Astrocyte (in vitro differentiated cells and primary cell): ENCODE results near the gene HOXD12. TPM values are rescaled to one million over a fixed set of nuclear protein-coding genes. Genes with fewer than 3 reads are reported as not detected.

Experiments
- DNase-seq: peaks from one replicate; pipeline ENCODE4 v3.0.0-alpha.2; 2010; ENCODE audit warnings: low read depth
- FAIRE-seq: peaks from 2 replicates; lab custom pipeline; 2011; peaks lifted over from hg19 to GRCh38; lab: Jason Lieb, UNC
- H2AFZ ChIP-seq: 2 replicates; pipeline ENCODE4 v1.6.0; 2012; ENCODE audit warnings: low read depth, low read length, inconsistent platforms
- H3K27ac ChIP-seq: 2 replicates; pipeline ENCODE4 v1.5.1; 2011; ENCODE audit warnings: low read depth, low read length, inconsistent platforms
- H3K27me3 ChIP-seq: 2 replicates; pipeline ENCODE4 v1.6.0; 2011; ENCODE audit warnings: low read length, inconsistent platforms; ENCODE audit not compliant: insufficient read depth
- H3K36me3 ChIP-seq: 2 replicates; pipeline ENCODE4 v1.5.1; 2011; ENCODE audit warnings: low read length, inconsistent platforms; ENCODE audit not compliant: insufficient read depth
- H3K4me1 ChIP-seq: 2 replicates; pipeline ENCODE4 v1.5.1; 2011; ENCODE audit warnings: low read length, inconsistent platforms; ENCODE audit not compliant: insufficient read depth
- H3K4me2 ChIP-seq: 2 replicates; pipeline ENCODE4 v1.6.0; 2012; ENCODE audit warnings: low read length, inconsistent platforms
- H3K4me3 ChIP-seq: 2 replicates; pipeline ENCODE4 v1.5.1; 2011; ENCODE audit warnings: low read depth, mild to moderate bottlenecking, low read length, inconsistent platforms; ENCODE audit not compliant: insufficient read depth
- H3K79me2 ChIP-seq: 2 replicates; pipeline ENCODE4 v1.6.0; 2012; ENCODE audit warnings: mild to moderate bottlenecking, low read length, inconsistent platforms; ENCODE audit not compliant: insufficient read depth
- H3K9ac ChIP-seq: 2 replicates; pipeline ENCODE4 v1.6.0; 2012; ENCODE audit warnings: mild to moderate bottlenecking, low read length, inconsistent platforms
- H3K9me3 ChIP-seq: 2 replicates; pipeline ENCODE4 v1.5.1; 2012; ENCODE audit warnings: low read depth, mild to moderate bottlenecking, low read length, inconsistent platforms; ENCODE audit not compliant: insufficient read depth
- H4K20me1 ChIP-seq: 2 replicates; pipeline ENCODE4 v1.6.0; 2012; ENCODE audit warnings: low read length, inconsistent platforms; ENCODE audit not compliant: insufficient read depth
- H3K27ac Mint-ChIP-seq: one replicate; pipeline ENCODE4 v1.8.0; 2021; ENCODE audit warnings: mild to moderate bottlenecking, mixed read lengths; ENCODE audit not compliant: unreplicated experiment
- H3K27me3 Mint-ChIP-seq: one replicate; pipeline ENCODE4 v1.8.0; 2021; ENCODE audit warnings: low read depth, mixed read lengths; ENCODE audit not compliant: unreplicated experiment
- H3K36me3 Mint-ChIP-seq: one replicate; pipeline ENCODE4 v1.8.0; 2021; ENCODE audit warnings: low read depth, mixed read lengths; ENCODE audit not compliant: unreplicated experiment
- H3K4me1 Mint-ChIP-seq: one replicate; pipeline ENCODE4 v1.8.0; 2021; ENCODE audit warnings: low read depth, mixed read lengths; ENCODE audit not compliant: unreplicated experiment
- H3K4me3 Mint-ChIP-seq: one replicate; pipeline ENCODE4 v1.8.0; 2021; ENCODE audit warnings: mild to moderate bottlenecking, moderate library complexity, mixed read lengths; ENCODE audit not compliant: unreplicated experiment
- H3K9me3 Mint-ChIP-seq: one replicate; pipeline ENCODE4 v1.8.0; 2021; ENCODE audit warnings: mild to moderate bottlenecking, mixed read lengths; ENCODE audit not compliant: unreplicated experiment
- CTCF ChIP-seq: IDR thresholded peaks from 2 replicates; pipeline ENCODE4 v1.5.1; 2011; ENCODE audit warnings: low read depth, mild to moderate bottlenecking, inconsistent platforms, low read length, moderate library complexity; ENCODE audit not compliant: insufficient read depth
- EZH2 ChIP-seq: IDR thresholded peaks from 2 replicates; pipeline ENCODE4 v1.6.1; 2012; ENCODE audit warnings: mild to moderate bottlenecking, low read length, inconsistent platforms; ENCODE audit not compliant: insufficient read depth
- total RNA-seq: library from RNA; stranded (reverse); gene quantifications from 2 replicates; pipeline ENCODE4 v1.2.1, GENCODE V29; 2021

The HOXD12 gene
- total RNA-seq, 1 donor from 2014 or later: not detected

GRCh38 chr2:176145085-176145969 is 45.7 kb downstream of the HOXD12 start:
- no peaks in the 10 kb centered on the region for H3K36me3 ChIP-seq
- H3K27ac ChIP-seq: no peak overlapping the region
- H3K9me3 ChIP-seq: no peaks in the 10 kb centered on the region
- no peak overlapping the region for H3K4me3 Mint-ChIP-seq
- peaks cover 79% of the 10 kb centered on the region for H3K27me3 ChIP-seq
- no peak overlapping the region for H2AFZ ChIP-seq
- peaks cover 3% of the 10 kb centered on the region for H3K36me3 Mint-ChIP-seq
- H3K9ac ChIP-seq: no peak overlapping the region
- H3K4me1 Mint-ChIP-seq: no peaks in the 10 kb centered on the region
- H3K4me1 ChIP-seq: peaks cover 5% of the 10 kb centered on the region
- peaks cover 46% of the 10 kb centered on the region for H3K9me3 Mint-ChIP-seq
- no peak overlapping the region for H3K4me3 ChIP-seq
- no peak for DNase-seq
- H3K27ac Mint-ChIP-seq: no peak overlapping the region
- TF ChIP-seq EZH2 (no peak), CTCF (no peak)
- H3K4me2 ChIP-seq: no peak overlapping the region
- no peaks in the 10 kb centered on the region for H3K79me2 ChIP-seq
- H4K20me1 ChIP-seq: no peaks in the 10 kb centered on the region
- H3K27me3 Mint-ChIP-seq: peaks cover 94% of the 10 kb centered on the region
- no peak for FAIRE-seq

GRCh38 chr2:176146101-176146500 is 46.5 kb downstream of the HOXD12 start:
- no peaks in the 10 kb centered on the region for H3K79me2 ChIP-seq
- peaks cover 97% of the 10 kb centered on the region for H3K27me3 Mint-ChIP-seq
- H3K27ac Mint-ChIP-seq: no peak overlapping the region
- H3K9ac ChIP-seq: no peak overlapping the region
- peaks cover 3% of the 10 kb centered on the region for H3K36me3 Mint-ChIP-seq
- peaks cover 48% of the 10 kb centered on the region for H3K9me3 Mint-ChIP-seq
- no peaks in the 10 kb centered on the region for H3K36me3 ChIP-seq
- no peak overlapping the region for H3K27ac ChIP-seq
- no peaks in the 10 kb centered on the region for H3K4me1 Mint-ChIP-seq
- H2AFZ ChIP-seq: no peak overlapping the region
- H4K20me1 ChIP-seq: no peaks in the 10 kb centered on the region
- TF ChIP-seq CTCF (no peak), EZH2 (no peak)
- DNase-seq: no peak
- no peaks in the 10 kb centered on the region for H3K4me1 ChIP-seq
- no peak for FAIRE-seq
- no peak overlapping the region for H3K4me3 ChIP-seq
- H3K4me3 Mint-ChIP-seq: no peak overlapping the region
- no peak overlapping the region for H3K4me2 ChIP-seq
- peaks cover 79% of the 10 kb centered on the region for H3K27me3 ChIP-seq
- no peaks in the 10 kb centered on the region for H3K9me3 ChIP-seq

GRCh38 chr2:176146645-176147044 is 47.0 kb downstream of the HOXD12 start:
- H3K9me3 ChIP-seq: no peaks in the 10 kb centered on the region
- TF ChIP-seq EZH2 (no peak), CTCF (no peak)
- peaks cover 2% of the 10 kb centered on the region for H3K36me3 Mint-ChIP-seq
- no peaks in the 10 kb centered on the region for H4K20me1 ChIP-seq
- no peaks in the 10 kb centered on the region for H3K4me1 Mint-ChIP-seq
- DNase-seq (no peak), FAIRE-seq (no peak)
- H3K4me3 ChIP-seq: no peak overlapping the region
- H3K4me1 ChIP-seq: no peaks in the 10 kb centered on the region
- no peak overlapping the region for H3K27ac Mint-ChIP-seq
- no peak overlapping the region for H3K27ac ChIP-seq
- H3K36me3 ChIP-seq: no peaks in the 10 kb centered on the region
- peaks cover 48% of the 10 kb centered on the region for H3K9me3 Mint-ChIP-seq
- H3K4me3 Mint-ChIP-seq: no peak overlapping the region
- no peak overlapping the region for H3K4me2 ChIP-seq
- no peak overlapping the region for H2AFZ ChIP-seq
- peaks cover 97% of the 10 kb centered on the region for H3K27me3 Mint-ChIP-seq
- no peaks in the 10 kb centered on the region for H3K79me2 ChIP-seq
- H3K27me3 ChIP-seq: peaks cover 79% of the 10 kb centered on the region
- H3K9ac ChIP-seq: no peak overlapping the region
